ENCODE measurements around the gene PDE4D.

DNA sequence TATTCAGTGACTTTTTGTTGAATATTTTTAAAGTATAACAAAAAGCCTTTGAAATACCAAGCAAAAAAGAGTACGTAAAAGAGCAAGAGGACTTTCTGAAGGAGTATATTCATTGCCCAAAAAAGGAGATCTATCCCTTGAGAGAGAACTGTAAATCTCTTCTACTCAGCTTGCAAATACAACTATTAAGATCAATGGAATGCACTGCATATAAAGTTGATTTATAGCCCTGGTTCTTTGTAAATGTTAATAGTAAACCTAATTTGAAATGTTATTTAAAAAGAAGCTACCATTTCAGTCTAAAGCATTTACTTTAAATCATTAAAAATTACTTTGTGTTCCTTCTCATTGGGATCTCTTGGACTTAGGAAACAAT lies 168.1 kb downstream of the PDE4D start:
- TF ChIP-seq POLR2AphosphoS5 (IDR thresholded peaks at IDR 0.05; ENCODE audit: insufficient read depth, low read depth, low read length), result no peak
- TF ChIP-seq, protein P1, sequence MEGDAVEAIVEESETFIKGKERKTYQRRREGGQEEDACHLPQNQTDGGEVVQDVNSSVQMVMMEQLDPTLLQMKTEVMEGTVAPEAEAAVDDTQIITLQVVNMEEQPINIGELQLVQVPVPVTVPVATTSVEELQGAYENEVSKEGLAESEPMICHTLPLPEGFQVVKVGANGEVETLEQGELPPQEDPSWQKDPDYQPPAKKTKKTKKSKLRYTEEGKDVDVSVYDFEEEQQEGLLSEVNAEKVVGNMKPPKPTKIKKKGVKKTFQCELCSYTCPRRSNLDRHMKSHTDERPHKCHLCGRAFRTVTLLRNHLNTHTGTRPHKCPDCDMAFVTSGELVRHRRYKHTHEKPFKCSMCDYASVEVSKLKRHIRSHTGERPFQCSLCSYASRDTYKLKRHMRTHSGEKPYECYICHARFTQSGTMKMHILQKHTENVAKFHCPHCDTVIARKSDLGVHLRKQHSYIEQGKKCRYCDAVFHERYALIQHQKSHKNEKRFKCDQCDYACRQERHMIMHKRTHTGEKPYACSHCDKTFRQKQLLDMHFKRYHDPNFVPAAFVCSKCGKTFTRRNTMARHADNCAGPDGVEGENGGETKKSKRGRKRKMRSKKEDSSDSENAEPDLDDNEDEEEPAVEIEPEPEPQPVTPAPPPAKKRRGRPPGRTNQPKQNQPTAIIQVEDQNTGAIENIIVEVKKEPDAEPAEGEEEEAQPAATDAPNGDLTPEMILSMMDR (IDR thresholded peaks at IDR 0.05; ENCODE audit: extremely low read depth in 1 of 2, insufficient read depth in 1 of 2, low read depth in 1 of 2, low read length in 2 of 2), result no peak
- TF ChIP-seq EZH2 (IDR thresholded peaks at IDR 0.05; ENCODE audit: borderline replicate concordance, low read depth, low read length, severe bottlenecking), result no peak
- TF ChIP-seq MYC (IDR thresholded peaks at IDR 0.05; ENCODE audit: low read depth, low read length), result no peak
- TF ChIP-seq POLR2A (IDR thresholded peaks at IDR 0.05; ENCODE audit: low read depth, low read length), result no peak
- no peak for TF ChIP-seq MAX (IDR thresholded peaks at IDR 0.05; ENCODE audit: insufficient read depth, insufficient read length)
- TF ChIP-seq JUN (IDR thresholded peaks at IDR 0.05; ENCODE audit: borderline replicate concordance, insufficient read depth, insufficient read length, low read depth), result no peak
- no peak for TF ChIP-seq FOS (IDR thresholded peaks at IDR 0.05; ENCODE audit: borderline replicate concordance, insufficient read depth, low read length)

All from endothelial cell of umbilical vein (primary cell).